Gastroesophageal sphincter (tissue), 4 donors: ENCODE data around the gene CAMK1D. TPM values are rescaled to one million over a fixed set of nuclear protein-coding genes. Genes with fewer than 3 reads are reported as not detected.

ENCODE experiments used
- ATAC-seq: fragments of 150-250 bp; one replicate; pipeline ENCODE4 v1.9.1; 2016; ENCODE audit warnings: mild to moderate bottlenecking, moderate library complexity
- H3K27ac ChIP-seq, 4 donors: fragments of 200-600 bp; sonication (generic) in 3 of 4; 1 replicate in 3 of 4; 2 replicates in 1 of 4; pipeline ENCODE4 v1.5.1; 2016 to 2019
- H3K27me3 ChIP-seq: fragments of 200-600 bp; sonication (generic); one replicate; pipeline ENCODE4 v1.5.1; 2019
- H3K36me3 ChIP-seq, 2 donors: fragments of 200-600 bp; sonication (generic); one replicate each; pipeline ENCODE4 v1.5.1; 2019; ENCODE audit warnings: control low read depth in 1 of 2
- H3K4me1 ChIP-seq, 3 donors: fragments of 200-600 bp; sonication (generic); 1 replicate in 2 of 3; 2 replicates in 1 of 3; pipeline ENCODE4 v1.5.1; 2016 to 2019; ENCODE audit warnings: control low read depth in 2 of 3
- H3K4me3 ChIP-seq, 2 donors: fragments of 200-600 bp; sonication (generic); one replicate each; pipeline ENCODE4 v1.5.1; 2019; ENCODE audit warnings: mild to moderate bottlenecking in 1 of 2, moderate library complexity in 1 of 2
- H3K9me3 ChIP-seq, 3 donors: fragments of 200-600 bp; sonication (generic); one replicate each; pipeline ENCODE4 v1.5.1; 2017 to 2019; ENCODE audit warnings: control low read depth in 2 of 3
- CTCF ChIP-seq, 4 experiments: fragments of 200-600 bp in 2 of 4; fragments of 450-650 bp in 2 of 4; sonication (generic) in 1 of 4; IDR thresholded peaks; one replicate each; pipeline ENCODE4 v1.5.1; 2017 to 2019; ENCODE audit warnings: antibody characterized with exemption in 4 of 4, mild to moderate bottlenecking in 2 of 4, moderate library complexity in 2 of 4
- EP300 ChIP-seq: sonication (generic); formaldehyde crosslinking; IDR thresholded peaks from one replicate; pipeline ENCODE4 v1.6.1; 2017; ENCODE audit warnings: antibody characterized with exemption, mild to moderate bottlenecking
- POLR2A ChIP-seq, 2 donors: fragments of 450-650 bp; IDR thresholded peaks; one replicate each; pipeline ENCODE4 v1.6.1; 2017; ENCODE audit warnings: antibody characterized with exemption in 2 of 2, mild to moderate bottlenecking in 2 of 2, moderate library complexity in 1 of 2
- POLR2AphosphoS5 ChIP-seq: sonication (generic); formaldehyde crosslinking; IDR thresholded peaks from one replicate; pipeline ENCODE4 v1.6.1; 2017; ENCODE audit warnings: antibody characterized with exemption
- WGBS, 2 donors: methylation state at CpG; one replicate each; pipeline ENCODE4 v1.1.5; 2018; ENCODE audit warnings: low coverage in 1 of 2; 5-methylcytosine and 5-hydroxymethylcytosine counted together
- total RNA-seq, 4 donors: library from RNA; depleted of rRNA; stranded (reverse); fragments of >200 nt; gene quantifications; one replicate each; pipeline ENCODE4 v1.1.0, GENCODE V29; 2016

Gene CAMK1D
- total RNA-seq, 4 donors from 2014 or later, result 11.6 to 18.3 (median 15.3) TPM

GRCh38 chr10:12615296-12616220 lies 266.2 kb downstream of the CAMK1D start:
- no peak for TF ChIP-seq POLR2AphosphoS5
- TF ChIP-seq EP300, result no peak
- no peak for TF ChIP-seq POLR2A (IDR thresholded peaks at IDR 0.05)
- no peak for TF ChIP-seq CTCF (IDR thresholded peaks at IDR 0.05)
- WGBS, 2 donors, result 90 to 94% methylated on average over 15 to 17 of the region's 17 CpGs
- Histone ChIP-seq H3K27ac (no peak overlapping the region), H3K27me3 (no peaks in the 10 kb centered on the region), H3K4me3 (no peak overlapping the region), H3K9me3 (no peaks in the 10 kb centered on the region), H3K36me3 (no peaks in the 10 kb centered on the region), H3K4me1 (no peaks in the 10 kb centered on the region)
- ATAC-seq, result no peak

- no peak overlapping the region for H3K4me3 ChIP-seq
- H3K36me3 ChIP-seq, result no peaks in the 10 kb centered on the region
- no peak overlapping the region for H3K27ac ChIP-seq
- TF ChIP-seq POLR2AphosphoS5, result peak; percentile 14
- TF ChIP-seq CTCF (IDR thresholded peaks at IDR 0.05), result no peak
- no peak for TF ChIP-seq POLR2A (IDR thresholded peaks at IDR 0.05)
- no peak for TF ChIP-seq EP300
- no peaks in the 10 kb centered on the region for H3K4me1 ChIP-seq
- H3K27me3 ChIP-seq, result no peaks in the 10 kb centered on the region
- 72 to 80% methylated on average over 11 to 15 of the region's 15 CpGs for WGBS, 2 donors
- no peaks in the 10 kb centered on the region for H3K9me3 ChIP-seq
- ATAC-seq, result no peak
Observed at GRCh38 chr10:12617191-12618175, 268.1 kb downstream of the CAMK1D start.

GRCh38 chr10:12622016-12622415 lies 272.7 kb downstream of the CAMK1D start:
- Histone ChIP-seq H3K9me3 (no peaks in the 10 kb centered on the region), H3K4me3 (no peak overlapping the region), H3K27me3 (no peaks in the 10 kb centered on the region), H3K36me3 (no peaks in the 10 kb centered on the region), H3K4me1 (no peaks in the 10 kb centered on the region), H3K27ac (no peak overlapping the region)
- TF ChIP-seq EP300, result no peak
- ATAC-seq, result no peak
- WGBS, 2 donors, result 90% methylated on average over 4 of the region's 5 CpGs; no CpG with 5 or more reads in 1 of the 2 donors

- Histone ChIP-seq H3K4me3 (no peak overlapping the region), H3K27ac (no peak overlapping the region), H3K36me3 (no peaks in the 10 kb centered on the region), H3K27me3 (no peaks in the 10 kb centered on the region), H3K4me1 (no peaks in the 10 kb centered on the region), H3K9me3 (no peaks in the 10 kb centered on the region)
- WGBS, 2 donors, result 82 to 100% methylated on average over 1 to 8 of the region's 11 CpGs
- TF ChIP-seq POLR2A (IDR thresholded peaks at IDR 0.05), result no peak
- no peak for TF ChIP-seq EP300
- TF ChIP-seq POLR2AphosphoS5, result no peak
- no peak for TF ChIP-seq CTCF (IDR thresholded peaks at IDR 0.05)
- ATAC-seq, result no peak
Observed at GRCh38 chr10:12622691-12623090, 273.3 kb downstream of the CAMK1D start.

GRCh38 chr10:12625393-12626023 lies 276.2 kb downstream of the CAMK1D start:
- H3K4me3 ChIP-seq, result no peak overlapping the region
- no peaks in the 10 kb centered on the region for H3K27me3 ChIP-seq
- H3K4me1 ChIP-seq, result peaks cover 0 to 14% (median 0%) of the 10 kb centered on the region in 3 donors
- H3K9me3 ChIP-seq, result no peaks in the 10 kb centered on the region
- no peak for ATAC-seq
- TF ChIP-seq CTCF (IDR thresholded peaks at IDR 0.05) (no peak), POLR2AphosphoS5 (no peak), POLR2A (IDR thresholded peaks at IDR 0.05) (no peak), EP300 (no peak)
- no peaks in the 10 kb centered on the region for H3K36me3 ChIP-seq
- H3K27ac ChIP-seq, result no peak overlapping the region
- WGBS, 2 donors, result 59 to 72% methylated on average over 8 to 12 of the region's 12 CpGs
